ENCODE data around the gene MRPS27.

MRPS27 gene

GRCh38 chr5:72268260-72268659 is 51.8 kb downstream of the MRPS27 start:
- Histone ChIP-seq H3K9me3 (ENCODE audit: control insufficient read depth, low read length) (no peaks in the 10 kb centered on the region), H3K27ac (ENCODE audit: insufficient read depth, low read length, poor library complexity, severe bottlenecking) (no peak overlapping the region), H3K27me3 (replicated peaks; ENCODE audit: control insufficient read depth, insufficient read depth, low read length, poor library complexity, severe bottlenecking) (no peaks in the 10 kb centered on the region), H3K4me1 (ENCODE audit: control insufficient read depth, insufficient read depth, low read length, poor library complexity, severe bottlenecking) (no peaks in the 10 kb centered on the region), H3K36me3 (ENCODE audit: control insufficient read depth, insufficient read depth, low read length) (peaks cover 3% of the 10 kb centered on the region), H3K4me3 (ENCODE audit: insufficient read depth, low read depth, low read length, poor library complexity, severe bottlenecking) (no peak overlapping the region)
- no peak for DNase-seq

- H3K4me3 ChIP-seq (ENCODE audit: insufficient read depth, low read depth, low read length, poor library complexity, severe bottlenecking): no peak overlapping the region
- no peaks in the 10 kb centered on the region for H3K27me3 ChIP-seq (replicated peaks; ENCODE audit: control insufficient read depth, insufficient read depth, low read length, poor library complexity, severe bottlenecking)
- H3K36me3 ChIP-seq (ENCODE audit: control insufficient read depth, insufficient read depth, low read length): peaks cover 3% of the 10 kb centered on the region
- DNase-seq: no peak
- H3K27ac ChIP-seq (ENCODE audit: insufficient read depth, low read length, poor library complexity, severe bottlenecking): no peak overlapping the region
- H3K9me3 ChIP-seq (ENCODE audit: control insufficient read depth, low read length): no peaks in the 10 kb centered on the region
- H3K4me1 ChIP-seq (ENCODE audit: control insufficient read depth, insufficient read depth, low read length, poor library complexity, severe bottlenecking): no peaks in the 10 kb centered on the region
These were observed 52.4 kb downstream of the MRPS27 start for GRCh38 chr5:72267685-72268084.

- no peak for DNase-seq
- Histone ChIP-seq H3K36me3 (ENCODE audit: control insufficient read depth, insufficient read depth, low read length) (peaks cover 3% of the 10 kb centered on the region), H3K9me3 (ENCODE audit: control insufficient read depth, low read length) (no peaks in the 10 kb centered on the region), H3K27me3 (replicated peaks; ENCODE audit: control insufficient read depth, insufficient read depth, low read length, poor library complexity, severe bottlenecking) (no peaks in the 10 kb centered on the region), H3K27ac (ENCODE audit: insufficient read depth, low read length, poor library complexity, severe bottlenecking) (no peak overlapping the region), H3K4me3 (ENCODE audit: insufficient read depth, low read depth, low read length, poor library complexity, severe bottlenecking) (no peak overlapping the region), H3K4me1 (ENCODE audit: control insufficient read depth, insufficient read depth, low read length, poor library complexity, severe bottlenecking) (no peaks in the 10 kb centered on the region)
These were observed 53.2 kb downstream of the MRPS27 start for GRCh38 chr5:72266862-72267261.

GRCh38 chr5:72265032-72265877 is 54.8 kb downstream of the MRPS27 start:
- Histone ChIP-seq H3K36me3 (ENCODE audit: control insufficient read depth, insufficient read depth, low read length) (peaks cover 3% of the 10 kb centered on the region), H3K4me1 (ENCODE audit: control insufficient read depth, insufficient read depth, low read length, poor library complexity, severe bottlenecking) (no peaks in the 10 kb centered on the region), H3K4me3 (ENCODE audit: insufficient read depth, low read depth, low read length, poor library complexity, severe bottlenecking) (no peak overlapping the region), H3K9me3 (ENCODE audit: control insufficient read depth, low read length) (no peaks in the 10 kb centered on the region), H3K27me3 (replicated peaks; ENCODE audit: control insufficient read depth, insufficient read depth, low read length, poor library complexity, severe bottlenecking) (no peaks in the 10 kb centered on the region), H3K27ac (ENCODE audit: insufficient read depth, low read length, poor library complexity, severe bottlenecking) (no peak overlapping the region)
- no peak for DNase-seq

GRCh38 chr5:72256536-72256935 is 63.5 kb downstream of the MRPS27 start:
- H3K27me3 ChIP-seq (replicated peaks; ENCODE audit: control insufficient read depth, insufficient read depth, low read length, poor library complexity, severe bottlenecking): no peaks in the 10 kb centered on the region
- no peak overlapping the region for H3K27ac ChIP-seq (ENCODE audit: insufficient read depth, low read length, poor library complexity, severe bottlenecking)
- H3K4me1 ChIP-seq (ENCODE audit: control insufficient read depth, insufficient read depth, low read length, poor library complexity, severe bottlenecking): no peaks in the 10 kb centered on the region
- H3K9me3 ChIP-seq (ENCODE audit: control insufficient read depth, low read length): no peaks in the 10 kb centered on the region
- H3K36me3 ChIP-seq (ENCODE audit: control insufficient read depth, insufficient read depth, low read length): peaks cover 5% of the 10 kb centered on the region
- no peak for DNase-seq
- no peak overlapping the region for H3K4me3 ChIP-seq (ENCODE audit: insufficient read depth, low read depth, low read length, poor library complexity, severe bottlenecking)

- H3K9me3 ChIP-seq (ENCODE audit: control insufficient read depth, low read length): no peaks in the 10 kb centered on the region
- no peak for DNase-seq
- H3K4me1 ChIP-seq (ENCODE audit: control insufficient read depth, insufficient read depth, low read length, poor library complexity, severe bottlenecking): no peaks in the 10 kb centered on the region
- no peak overlapping the region for H3K27ac ChIP-seq (ENCODE audit: insufficient read depth, low read length, poor library complexity, severe bottlenecking)
- no peaks in the 10 kb centered on the region for H3K27me3 ChIP-seq (replicated peaks; ENCODE audit: control insufficient read depth, insufficient read depth, low read length, poor library complexity, severe bottlenecking)
- H3K36me3 ChIP-seq (ENCODE audit: control insufficient read depth, insufficient read depth, low read length): peaks cover 5% of the 10 kb centered on the region
- no peak overlapping the region for H3K4me3 ChIP-seq (ENCODE audit: insufficient read depth, low read depth, low read length, poor library complexity, severe bottlenecking)
These were observed 64.4 kb downstream of the MRPS27 start for GRCh38 chr5:72255670-72256069.

GRCh38 chr5:72255237-72255636 is 64.8 kb downstream of the MRPS27 start:
- no peak overlapping the region for H3K4me3 ChIP-seq (ENCODE audit: insufficient read depth, low read depth, low read length, poor library complexity, severe bottlenecking)
- H3K27me3 ChIP-seq (replicated peaks; ENCODE audit: control insufficient read depth, insufficient read depth, low read length, poor library complexity, severe bottlenecking): no peaks in the 10 kb centered on the region
- H3K27ac ChIP-seq (ENCODE audit: insufficient read depth, low read length, poor library complexity, severe bottlenecking): no peak overlapping the region
- DNase-seq: no peak
- H3K4me1 ChIP-seq (ENCODE audit: control insufficient read depth, insufficient read depth, low read length, poor library complexity, severe bottlenecking): no peaks in the 10 kb centered on the region
- H3K36me3 ChIP-seq (ENCODE audit: control insufficient read depth, insufficient read depth, low read length): peaks cover 5% of the 10 kb centered on the region
- H3K9me3 ChIP-seq (ENCODE audit: control insufficient read depth, low read length): no peaks in the 10 kb centered on the region

- peaks cover 5% of the 10 kb centered on the region for H3K36me3 ChIP-seq (ENCODE audit: control insufficient read depth, insufficient read depth, low read length)
- no peak overlapping the region for H3K4me3 ChIP-seq (ENCODE audit: insufficient read depth, low read depth, low read length, poor library complexity, severe bottlenecking)
- no peaks in the 10 kb centered on the region for H3K4me1 ChIP-seq (ENCODE audit: control insufficient read depth, insufficient read depth, low read length, poor library complexity, severe bottlenecking)
- no peak overlapping the region for H3K27ac ChIP-seq (ENCODE audit: insufficient read depth, low read length, poor library complexity, severe bottlenecking)
- no peak for DNase-seq
- no peaks in the 10 kb centered on the region for H3K27me3 ChIP-seq (replicated peaks; ENCODE audit: control insufficient read depth, insufficient read depth, low read length, poor library complexity, severe bottlenecking)
- H3K9me3 ChIP-seq (ENCODE audit: control insufficient read depth, low read length): no peaks in the 10 kb centered on the region
These were observed 67.4 kb downstream of the MRPS27 start for GRCh38 chr5:72252574-72253155.

GRCh38 chr5:72252008-72252407 is 68.0 kb downstream of the MRPS27 start:
- H3K36me3 ChIP-seq (ENCODE audit: control insufficient read depth, insufficient read depth, low read length): peaks cover 5% of the 10 kb centered on the region
- no peaks in the 10 kb centered on the region for H3K4me1 ChIP-seq (ENCODE audit: control insufficient read depth, insufficient read depth, low read length, poor library complexity, severe bottlenecking)
- no peaks in the 10 kb centered on the region for H3K27me3 ChIP-seq (replicated peaks; ENCODE audit: control insufficient read depth, insufficient read depth, low read length, poor library complexity, severe bottlenecking)
- no peak overlapping the region for H3K27ac ChIP-seq (ENCODE audit: insufficient read depth, low read length, poor library complexity, severe bottlenecking)
- H3K4me3 ChIP-seq (ENCODE audit: insufficient read depth, low read depth, low read length, poor library complexity, severe bottlenecking): no peak overlapping the region
- DNase-seq: no peak
- H3K9me3 ChIP-seq (ENCODE audit: control insufficient read depth, low read length): no peaks in the 10 kb centered on the region

GRCh38 chr5:72251386-72251785 is 68.7 kb downstream of the MRPS27 start:
- Histone ChIP-seq H3K4me3 (ENCODE audit: insufficient read depth, low read depth, low read length, poor library complexity, severe bottlenecking) (no peak overlapping the region), H3K4me1 (ENCODE audit: control insufficient read depth, insufficient read depth, low read length, poor library complexity, severe bottlenecking) (no peaks in the 10 kb centered on the region), H3K9me3 (ENCODE audit: control insufficient read depth, low read length) (no peaks in the 10 kb centered on the region), H3K27me3 (replicated peaks; ENCODE audit: control insufficient read depth, insufficient read depth, low read length, poor library complexity, severe bottlenecking) (no peaks in the 10 kb centered on the region), H3K36me3 (ENCODE audit: control insufficient read depth, insufficient read depth, low read length) (peaks cover 5% of the 10 kb centered on the region), H3K27ac (ENCODE audit: insufficient read depth, low read length, poor library complexity, severe bottlenecking) (no peak overlapping the region)
- DNase-seq: no peak
